ENCODE results near the gene EVPL. TPM values are rescaled to one million over a fixed set of nuclear protein-coding genes. Genes with fewer than 3 reads are reported as not detected.
A peak's percentile ranks its signal among the peaks of the same experiment; 100 is the strongest.

Gene EVPL
- total and polyA plus RNA-seq, 2 experiments from 2014 or later = 2.0 to 2.7 TPM

DNA sequence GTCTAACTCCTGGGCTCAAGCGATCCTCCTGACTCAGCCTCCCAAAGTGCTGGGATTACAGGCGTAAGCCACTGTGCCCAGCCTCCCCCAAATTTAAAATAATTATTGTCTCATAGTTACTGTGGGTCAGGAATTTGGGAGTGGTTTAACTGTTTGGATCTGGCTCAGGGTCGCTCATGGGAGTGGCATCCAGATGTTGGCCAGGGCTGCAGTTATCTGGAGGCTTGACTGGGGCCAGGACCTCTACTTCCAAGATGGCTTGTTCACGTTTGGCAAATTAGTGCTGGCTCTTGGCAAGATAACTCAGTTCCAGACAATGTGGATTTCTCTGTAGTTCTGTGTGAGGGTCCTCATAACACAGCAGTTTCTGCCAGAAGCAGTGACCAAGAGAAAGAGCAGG is 40.1 kb downstream of the EVPL start:
- H2AFZ ChIP-seq = no peak overlapping the region
- H3K4me1 ChIP-seq (ENCODE audit: insufficient read depth) = peaks cover 11% of the 10 kb centered on the region
- H3K36me3 ChIP-seq (replicated peaks; ENCODE audit: insufficient read depth, low read depth) = no peaks in the 10 kb centered on the region
- no peaks in the 10 kb centered on the region for H3K9me2 ChIP-seq (replicated peaks; ENCODE audit: insufficient read depth)
- no peak overlapping the region for H3K4me3 ChIP-seq
- TF ChIP-seq, protein P1, sequence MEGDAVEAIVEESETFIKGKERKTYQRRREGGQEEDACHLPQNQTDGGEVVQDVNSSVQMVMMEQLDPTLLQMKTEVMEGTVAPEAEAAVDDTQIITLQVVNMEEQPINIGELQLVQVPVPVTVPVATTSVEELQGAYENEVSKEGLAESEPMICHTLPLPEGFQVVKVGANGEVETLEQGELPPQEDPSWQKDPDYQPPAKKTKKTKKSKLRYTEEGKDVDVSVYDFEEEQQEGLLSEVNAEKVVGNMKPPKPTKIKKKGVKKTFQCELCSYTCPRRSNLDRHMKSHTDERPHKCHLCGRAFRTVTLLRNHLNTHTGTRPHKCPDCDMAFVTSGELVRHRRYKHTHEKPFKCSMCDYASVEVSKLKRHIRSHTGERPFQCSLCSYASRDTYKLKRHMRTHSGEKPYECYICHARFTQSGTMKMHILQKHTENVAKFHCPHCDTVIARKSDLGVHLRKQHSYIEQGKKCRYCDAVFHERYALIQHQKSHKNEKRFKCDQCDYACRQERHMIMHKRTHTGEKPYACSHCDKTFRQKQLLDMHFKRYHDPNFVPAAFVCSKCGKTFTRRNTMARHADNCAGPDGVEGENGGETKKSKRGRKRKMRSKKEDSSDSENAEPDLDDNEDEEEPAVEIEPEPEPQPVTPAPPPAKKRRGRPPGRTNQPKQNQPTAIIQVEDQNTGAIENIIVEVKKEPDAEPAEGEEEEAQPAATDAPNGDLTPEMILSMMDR (IDR thresholded peaks at IDR 0.05; ENCODE audit: poor library complexity) = no peak
- no peak for TF ChIP-seq EZH2 (IDR thresholded peaks at IDR 0.05; ENCODE audit: borderline replicate concordance)
- TF ChIP-seq EZH2phosphoT487 (IDR thresholded peaks at IDR 0.05; ENCODE audit: low read depth, severe bottlenecking, unreplicated experiment) = no peak
- H3K9me3 ChIP-seq (ENCODE audit: low read depth) = no peaks in the 10 kb centered on the region
- H3K27ac ChIP-seq = no peak overlapping the region
- H4K20me1 ChIP-seq (ENCODE audit: insufficient read depth, poor library complexity, severe bottlenecking) = no peaks in the 10 kb centered on the region
- 84% methylated on average over 4 of the region's 4 CpGs for WGBS (ENCODE audit: low lambda C conversion rate, missing lambda C conversion rate)
- no peak overlapping the region for H3K4me2 ChIP-seq
- peaks cover 16% of the 10 kb centered on the region for H3K79me2 ChIP-seq
- DNase-seq (ENCODE audit: low spot score) = no peak
- H3K27me3 ChIP-seq = no peaks in the 10 kb centered on the region

DNA sequence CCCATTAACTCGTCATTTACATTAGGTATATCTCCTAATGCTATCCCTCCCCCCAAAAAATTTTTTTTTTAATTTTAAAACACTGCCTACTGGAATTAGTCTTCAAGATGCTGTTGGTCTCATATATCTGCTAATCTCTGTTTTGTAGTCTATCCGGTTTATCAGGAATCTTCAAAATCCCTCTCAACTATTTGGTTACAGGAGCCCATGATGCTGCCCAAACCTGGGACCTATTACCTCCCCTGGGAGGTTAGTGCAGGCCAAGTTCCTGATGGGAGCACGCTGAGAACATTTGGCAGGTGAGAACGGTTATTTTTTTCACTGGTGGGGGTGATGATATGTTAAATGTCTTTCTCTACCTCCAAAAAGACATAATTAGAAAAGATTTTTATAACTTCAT is 41.1 kb downstream of the EVPL start:
- TF ChIP-seq, protein P1 (IDR thresholded peaks at IDR 0.05; ENCODE audit: poor library complexity) = no peak
- no peak for TF ChIP-seq EZH2 (IDR thresholded peaks at IDR 0.05; ENCODE audit: borderline replicate concordance)
- TF ChIP-seq EZH2phosphoT487 (IDR thresholded peaks at IDR 0.05; ENCODE audit: low read depth, severe bottlenecking, unreplicated experiment) = no peak
- Histone ChIP-seq H3K4me3 (no peak overlapping the region), H3K9me2 (replicated peaks; ENCODE audit: insufficient read depth) (no peaks in the 10 kb centered on the region), H3K79me2 (peaks cover 23% of the 10 kb centered on the region), H3K9me3 (ENCODE audit: low read depth) (no peaks in the 10 kb centered on the region), H3K4me2 (no peak overlapping the region), H3K4me1 (ENCODE audit: insufficient read depth) (peaks cover 21% of the 10 kb centered on the region), H3K27me3 (no peaks in the 10 kb centered on the region), H3K36me3 (replicated peaks; ENCODE audit: insufficient read depth, low read depth) (no peaks in the 10 kb centered on the region), H4K20me1 (ENCODE audit: insufficient read depth, poor library complexity, severe bottlenecking) (no peaks in the 10 kb centered on the region), H2AFZ (no peak overlapping the region), H3K27ac (no peak overlapping the region)
- 88% methylated on average over 4 of the region's 4 CpGs for WGBS (ENCODE audit: low lambda C conversion rate, missing lambda C conversion rate)
- DNase-seq (ENCODE audit: low spot score) = no peak

DNA sequence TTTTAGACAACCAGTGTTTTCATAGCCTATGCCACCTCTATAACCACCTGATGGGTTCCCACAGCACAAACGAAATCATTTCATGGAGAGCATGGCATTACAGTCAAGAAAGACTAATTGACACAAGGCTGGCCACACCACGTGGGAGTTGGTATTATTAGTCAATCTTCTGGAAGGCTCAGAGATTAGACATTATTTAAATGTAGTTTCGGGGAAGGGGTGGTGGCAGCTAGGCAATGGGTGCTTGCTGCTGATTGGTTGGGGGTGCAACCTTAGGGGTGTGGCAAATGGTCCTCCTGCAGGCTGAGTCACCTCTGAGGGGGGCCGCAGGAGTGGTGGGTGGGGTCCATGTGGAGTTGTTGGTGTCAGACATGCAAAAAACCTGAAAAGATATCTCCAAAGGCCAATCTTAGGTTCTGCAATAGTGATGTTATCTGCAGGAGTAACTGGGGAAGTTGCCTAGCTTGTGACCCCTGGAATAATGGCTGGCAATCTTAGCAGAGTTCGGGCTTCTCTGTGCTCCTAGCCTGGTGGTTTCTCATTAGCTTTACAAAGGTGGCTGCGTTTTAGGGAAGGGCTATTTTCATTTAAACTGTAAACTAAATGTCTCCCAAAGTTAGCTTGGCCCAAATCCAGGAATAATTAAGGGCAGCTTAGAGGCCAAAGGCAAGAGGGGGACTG is 43.5 kb downstream of the EVPL start:
- DNase-seq (ENCODE audit: low spot score) = no peak
- Histone ChIP-seq H3K4me2 (peak overlapping the region; percentile 23), H3K27ac (peak overlapping the region; percentile 97), H3K79me2 (peaks cover 32% of the 10 kb centered on the region), H4K20me1 (ENCODE audit: insufficient read depth, poor library complexity, severe bottlenecking) (no peaks in the 10 kb centered on the region), H3K9me3 (ENCODE audit: low read depth) (no peaks in the 10 kb centered on the region), H3K4me3 (no peak overlapping the region), H3K36me3 (replicated peaks; ENCODE audit: insufficient read depth, low read depth) (no peaks in the 10 kb centered on the region), H3K27me3 (no peaks in the 10 kb centered on the region), H3K4me1 (ENCODE audit: insufficient read depth) (peaks cover 32% of the 10 kb centered on the region), H2AFZ (no peak overlapping the region), H3K9me2 (replicated peaks; ENCODE audit: insufficient read depth) (no peaks in the 10 kb centered on the region)
- TF ChIP-seq, protein P1 (IDR thresholded peaks at IDR 0.05; ENCODE audit: poor library complexity) = no peak
- TF ChIP-seq EZH2phosphoT487 (IDR thresholded peaks at IDR 0.05; ENCODE audit: low read depth, severe bottlenecking, unreplicated experiment) = no peak
- TF ChIP-seq EZH2 (IDR thresholded peaks at IDR 0.05; ENCODE audit: borderline replicate concordance) = no peak
- WGBS (ENCODE audit: low lambda C conversion rate, missing lambda C conversion rate) = 32% methylated on average over 6 of the region's 6 CpGs
